Stimulated activated CD4-positive, alpha-beta T cell treated with anti-CD3 and anti-CD28 coated beads, Interleukin-1b, Interleukin-23, amount 100 ng/mL, for 48 hours (primary cell): ENCODE measurements around the gene IFT81.
A peak's percentile ranks its signal among the peaks of the same experiment; 100 is the strongest.

Experiments
- DNase-seq: peaks from one replicate; pipeline ENCODE4 v3.0.0-alpha.2; 2020

Gene IFT81

GRCh38 chr12:110159671-110160245, 35.6 kb downstream of the IFT81 start:
- no peak for DNase-seq

- DNase-seq = no peak
These were observed 41.5 kb downstream of the IFT81 start for GRCh38 chr12:110165540-110166159.

- DNase-seq = no peak
These were observed 44.7 kb downstream of the IFT81 start for GRCh38 chr12:110168732-110169455.

- DNase-seq = no peak
These were observed 46.5 kb downstream of the IFT81 start for GRCh38 chr12:110170535-110171185.

GRCh38 chr12:110171186-110171538, 47.0 kb downstream of the IFT81 start:
- no peak for DNase-seq

- no peak for DNase-seq
These were observed 47.5 kb downstream of the IFT81 start for GRCh38 chr12:110171636-110172035.

GRCh38 chr12:110174373-110174996, 50.3 kb downstream of the IFT81 start:
- DNase-seq = no peak

GRCh38 chr12:110175201-110175600, 51.0 kb downstream of the IFT81 start:
- DNase-seq = no peak

- DNase-seq = no peak
These were observed 52.6 kb downstream of the IFT81 start for GRCh38 chr12:110176745-110177144.

- DNase-seq = no peak
These were observed 55.1 kb downstream of the IFT81 start for GRCh38 chr12:110179291-110179690.

GRCh38 chr12:110180591-110181005, 56.4 kb downstream of the IFT81 start:
- DNase-seq = no peak

GRCh38 chr12:110182281-110182680, 58.1 kb downstream of the IFT81 start:
- DNase-seq = no peak

GRCh38 chr12:110183386-110183785, 59.2 kb downstream of the IFT81 start:
- no peak for DNase-seq

GRCh38 chr12:110185626-110186025, 61.5 kb downstream of the IFT81 start:
- DNase-seq = no peak

GRCh38 chr12:110186059-110186458, 61.9 kb downstream of the IFT81 start:
- no peak for DNase-seq

GRCh38 chr12:110193196-110193595, 69.0 kb downstream of the IFT81 start:
- DNase-seq = no peak

- DNase-seq = no peak
These were observed 72.8 kb downstream of the IFT81 start for GRCh38 chr12:110197003-110197402.

- DNase-seq = no peak
These were observed 74.2 kb downstream of the IFT81 start for GRCh38 chr12:110198386-110198785.

GRCh38 chr12:110199339-110200123, 75.4 kb downstream of the IFT81 start:
- DNase-seq = peak; percentile 17

GRCh38 chr12:110200124-110200417, 75.9 kb downstream of the IFT81 start:
- no peak for DNase-seq

- DNase-seq = no peak
These were observed 77.8 kb downstream of the IFT81 start for GRCh38 chr12:110201995-110202394.

GRCh38 chr12:110203546-110203945, 79.4 kb downstream of the IFT81 start:
- DNase-seq = no peak

- DNase-seq = no peak
These were observed 81.8 kb downstream of the IFT81 start for GRCh38 chr12:110205931-110206330.
